ENCODE measurements around the gene HSPA1A. TPM values are rescaled to one million over a fixed set of nuclear protein-coding genes. Genes with fewer than 3 reads are reported as not detected.
"Not testable (repeated sequence)": the region's sequence is repeated elsewhere in the genome, so short reads cannot be mapped to it uniquely, and the experiment has no call there.

HSPA1A gene
- total and polyA plus RNA-seq, 9 of the 15 experiments (the other 6 are each of a cell fraction or from before 2014, with no cell fraction given): 2.2 to 273 (median 107) TPM

- in situ Hi-C loops (cut with MboI); CTCF ChIA-PET (ENCODE audit: low intra/inter-chr PET ratio); FAIRE-seq: not testable (repeated sequence)
Measured at GRCh38 chr6:31808599-31808998, 6.7 kb upstream of the HSPA1A start.

GRCh38 chr6:31811645-31812044 is 3.7 kb upstream of the HSPA1A start:
- 85% methylated on average over 12 of the region's 12 CpGs for WGBS (ENCODE audit: insufficient coverage, low coverage, missing lambda C conversion rate)
- no peak overlapping the region for H3K4me3 ChIP-seq
- H3K4me2 ChIP-seq (ENCODE audit: insufficient read depth, low read length): no peak overlapping the region
- H3K4me1 ChIP-seq (replicated peaks in 1 of 2; ENCODE audit: control insufficient read depth in 2 of 2, insufficient read depth in 2 of 2, low read length in 2 of 2): peaks cover 22 to 35% of the 10 kb centered on the region in 2 experiments
- peak overlapping the region in 1 of 2 experiments; percentile 32; a peak in 1 of 4 replicates for H3K9ac ChIP-seq (ENCODE audit: insufficient read depth in 1 of 2, low read depth in 2 of 2, low read length in 2 of 2)
- no peaks in the 10 kb centered on the region for H4K20me1 ChIP-seq (replicated peaks; ENCODE audit: control insufficient read depth, insufficient read depth, low read length)
- H3K9me3 ChIP-seq (replicated peaks; ENCODE audit: control insufficient read depth, insufficient read depth, low read depth, low read length): no peaks in the 10 kb centered on the region
- intact Hi-C loops (cut with micrococcal nuclease) (no loop called here), in situ Hi-C loops (cut with MboI) (no loop called here)
- FAIRE-seq: no peak
- peaks cover 17% of the 10 kb centered on the region for H3K79me2 ChIP-seq (ENCODE audit: control insufficient read depth, insufficient read depth, low read length)
- H2AFZ ChIP-seq (ENCODE audit: low read depth, low read length): no peak overlapping the region
- no peaks in the 10 kb centered on the region for H3K9me1 ChIP-seq (ENCODE audit: control insufficient read depth, insufficient read depth, low read length)
- CTCF ChIA-PET (ENCODE audit: low intra/inter-chr PET ratio): no interaction called here
- no peak for ATAC-seq
- no peaks in the 10 kb centered on the region for H3K27me3 ChIP-seq (ENCODE audit: control insufficient read depth in 2 of 2, insufficient read depth in 2 of 2, low read length in 2 of 2)
- POLR2A ChIA-PET: interaction anchor here (0.6 to 4.5 kb wide), 5 partner anchors 13 to 183 kb away, joined by 3 to 93 read pairs (median 6); partner anchors contain the start of gene HSPA1B
- no peaks in the 10 kb centered on the region for H3K36me3 ChIP-seq (ENCODE audit: control insufficient read depth, insufficient read depth, low read length)
- H3K27ac ChIP-seq (ENCODE audit: extremely low read depth, low read depth, low read length): no peak overlapping the region
- BruUV-seq (replicated peaks): no TSS peak
- no peak for DNase-seq (ENCODE audit: extremely low read depth in 1 of 4, low spot score in 3 of 4)
- TF ChIP-seq TFE3 (CRISPR knock-in tag; IDR thresholded peaks at IDR 0.05) (no peak), SMARCA5 (IDR thresholded peaks at IDR 0.05) (no peak), ZNF24 (IDR thresholded peaks at IDR 0.05) (no peak), ZNF253 (CRISPR knock-in tag; conservative IDR thresholded peaks at IDR 0.05) (no peak), MTA3 (IDR thresholded peaks at IDR 0.05; ENCODE audit: borderline replicate concordance) (no peak), MNT (conservative IDR thresholded peaks at IDR 0.05) (no peak), SRSF3 (IDR thresholded peaks at IDR 0.05; ENCODE audit: insufficient read depth, low read length) (no peak), CBFA2T3 (IDR thresholded peaks at IDR 0.05) (no peak), NR1H2 (CRISPR knock-in tag; IDR thresholded peaks at IDR 0.05) (no peak), RNF2 (IDR thresholded peaks at IDR 0.05) (no peak), MXI1 (IDR thresholded peaks at IDR 0.05; ENCODE audit: low read depth, low read length) (no peak), E2F1 (CRISPR knock-in tag; IDR thresholded peaks at IDR 0.05) (no peak)

More at GRCh38 chr6:31808599-31808998, 6.7 kb upstream of the HSPA1A start:
- H3K27me3 ChIP-seq (ENCODE audit: control insufficient read depth in 2 of 2, insufficient read depth in 2 of 2, low read length in 2 of 2); DNase-seq (ENCODE audit: extremely low read depth in 1 of 4, low spot score in 3 of 4); H3K9me3 ChIP-seq (replicated peaks; ENCODE audit: control insufficient read depth, insufficient read depth, low read depth, low read length); intact Hi-C loops (cut with micrococcal nuclease); H3K4me3 ChIP-seq; H3K9ac ChIP-seq (ENCODE audit: insufficient read depth in 1 of 2, low read depth in 2 of 2, low read length in 2 of 2); H2AFZ ChIP-seq (ENCODE audit: low read depth, low read length); H4K20me1 ChIP-seq (replicated peaks; ENCODE audit: control insufficient read depth, insufficient read depth, low read length); BruUV-seq (replicated peaks); H3K9me1 ChIP-seq (ENCODE audit: control insufficient read depth, insufficient read depth, low read length); H3K27ac ChIP-seq (ENCODE audit: extremely low read depth, low read depth, low read length); ATAC-seq; H3K4me2 ChIP-seq (ENCODE audit: insufficient read depth, low read length); TF ChIP-seq BRCA1 (IDR thresholded peaks at IDR 0.05): not testable (repeated sequence)
- POLR2A ChIA-PET: interaction anchor here (1.2 to 6.3 kb wide), 5 partner anchors 12 to 156 kb away, joined by 3 to 58 read pairs (median 18); partner anchors contain the start of genes BAG6, HSPA1B and VARS1
- Histone ChIP-seq H3K36me3 (ENCODE audit: control insufficient read depth, insufficient read depth, low read length) (peaks cover 19% of the 10 kb centered on the region; the same call in 1 of the 3 replicates), H3K79me2 (ENCODE audit: control insufficient read depth, insufficient read depth, low read length) (peaks cover 36% of the 10 kb centered on the region), H3K4me1 (replicated peaks in 1 of 2; ENCODE audit: control insufficient read depth in 2 of 2, insufficient read depth in 2 of 2, low read length in 2 of 2) (peaks cover 24 to 35% of the 10 kb centered on the region in 2 experiments)
- WGBS (ENCODE audit: insufficient coverage, low coverage, missing lambda C conversion rate): 85% methylated on average over 10 of the region's 10 CpGs
- TF ChIP-seq BRCA1 (CRISPR knock-in tag; IDR thresholded peaks at IDR 0.05): 0 out of 2 replicates have a peak, but pooled peaks have one; percentile 29
